Skin epidermis (tissue), 12 donors: ENCODE measurements around the gene CEP57.

ENCODE experiments used
- H3K27ac ChIP-seq, 21 experiments: fragments of 200-600 bp; sonication (generic) in 11 of 21; one replicate each; pipeline ENCODE4 v1.5.0; 2020; ENCODE audit warnings: mild to moderate bottlenecking in 3 of 21, inconsistent platforms in 2 of 21, moderate library complexity in 2 of 21
- H3K4me3 ChIP-seq, 7 experiments: fragments of 200-600 bp; sonication (generic) in 2 of 7; one replicate each; pipeline ENCODE4 v1.5.0; 2020; ENCODE audit warnings: inconsistent platforms in 2 of 7, mild to moderate bottlenecking in 2 of 7, moderate library complexity in 1 of 7

The CEP57 gene

DNA sequence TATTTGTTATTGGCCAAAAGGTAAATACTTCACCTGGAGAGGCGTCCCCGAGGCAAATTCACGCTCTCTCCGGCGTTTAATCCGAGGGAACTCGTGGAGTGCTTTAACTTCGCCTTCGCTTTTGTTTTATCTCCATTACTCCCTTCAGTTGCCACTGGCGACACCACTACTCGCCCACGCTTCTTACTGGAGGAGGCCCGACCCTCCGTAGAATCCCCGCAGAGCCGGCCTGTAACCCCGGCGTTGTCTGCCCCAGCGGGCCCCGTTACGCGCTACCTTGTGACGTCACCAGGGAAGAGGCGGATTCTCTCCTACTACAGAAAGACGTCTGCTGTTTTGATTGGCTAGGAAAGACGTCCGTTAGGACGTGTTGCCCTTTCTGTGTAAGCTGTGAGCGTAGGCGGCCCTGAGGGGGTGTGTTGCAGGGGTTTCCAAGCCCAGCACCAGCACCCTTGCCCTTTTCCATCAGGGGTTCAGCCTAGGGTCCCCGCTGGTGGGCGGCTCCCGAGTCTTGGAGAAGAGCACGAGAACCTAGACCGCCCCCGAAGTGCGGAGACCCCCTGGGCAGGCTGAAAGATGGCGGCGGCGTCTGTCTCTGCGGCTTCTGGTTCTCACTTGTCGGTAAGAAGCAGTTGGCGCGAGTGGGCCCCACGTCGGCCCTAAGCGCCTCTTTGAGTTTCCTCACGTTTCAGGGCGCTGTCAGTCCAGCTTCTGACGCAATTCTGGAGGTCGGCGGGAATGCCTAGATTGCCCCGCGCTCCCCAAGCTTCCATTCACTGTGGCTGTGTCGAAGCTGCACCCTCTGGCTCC, at the start of gene CEP57:
Gene CEP57, plus strand, starts transcription at position 376 of the 810 bp plus-strand sequence. Its CDS starts 201 bp downstream, at position 577.
- H3K4me3 ChIP-seq: peak within 1 kb of the TSS; percentile 65 to 95 (median 83)
- H3K27ac ChIP-seq: peak within 1 kb of the TSS; percentile 90 to 100 (median 99)

DNA sequence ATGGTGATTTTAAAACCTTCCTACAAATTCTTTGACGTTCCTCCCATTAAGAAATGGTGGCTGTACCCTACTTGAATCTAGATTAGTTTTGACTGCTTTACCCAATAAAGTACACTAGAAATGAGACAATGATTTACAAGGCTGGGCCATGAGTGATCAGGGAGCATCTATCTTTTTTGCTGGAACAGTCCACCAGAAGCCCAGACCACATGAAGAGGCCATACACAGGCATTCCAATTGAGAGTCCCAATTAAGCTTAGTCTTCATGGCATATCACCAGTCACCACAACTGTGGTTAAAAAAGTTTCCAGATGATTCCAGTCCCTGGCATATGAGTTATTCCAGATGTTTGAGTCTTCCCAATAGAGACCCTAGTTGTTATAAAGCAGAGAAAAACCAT, 40.2 kb upstream of the CEP57 start:
- H3K4me3 ChIP-seq: no peak overlapping the region
- no peak overlapping the region for H3K27ac ChIP-seq

DNA sequence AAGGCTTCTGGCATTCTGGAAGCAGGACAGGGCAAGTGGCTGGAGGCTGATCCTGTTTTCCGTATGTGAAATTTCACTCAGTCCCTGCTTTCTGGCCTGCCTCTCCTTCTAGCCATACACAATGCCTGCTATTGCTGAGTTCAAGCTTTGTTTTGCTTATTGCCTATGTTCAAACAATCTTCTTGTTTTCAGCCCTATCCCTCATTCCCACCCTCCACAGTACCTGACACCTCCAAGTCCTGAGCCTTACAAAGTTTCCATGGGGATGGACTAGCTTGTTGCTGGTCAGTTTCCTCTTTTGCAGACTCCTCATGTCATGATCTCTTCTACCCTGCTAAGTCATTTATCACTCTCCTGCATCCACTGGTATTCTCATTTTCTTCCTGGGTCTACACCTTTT, 38.8 kb upstream of the CEP57 start:
- Histone ChIP-seq H3K4me3 (no peak overlapping the region), H3K27ac (no peak overlapping the region)

DNA sequence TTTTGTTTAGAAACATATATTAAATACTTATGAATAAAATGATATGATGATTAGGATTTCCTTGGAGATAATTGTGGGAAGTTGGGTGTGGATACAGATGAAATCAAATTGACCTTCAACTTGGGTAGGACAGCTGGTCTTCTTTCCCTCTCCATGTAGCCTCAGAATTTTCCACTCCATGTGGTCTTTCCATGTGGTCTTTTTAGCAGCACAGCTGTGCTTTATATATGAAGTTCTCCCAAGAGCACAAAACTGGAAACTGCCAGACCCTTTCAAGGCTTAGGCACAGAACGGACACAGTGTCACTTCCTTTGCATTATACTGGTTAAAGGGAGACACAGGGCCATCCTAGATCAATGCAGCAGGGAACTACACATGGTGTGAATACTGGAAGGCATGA, 29.4 kb upstream of the CEP57 start:
- Histone ChIP-seq H3K27ac (no peak overlapping the region), H3K4me3 (no peak overlapping the region)

DNA sequence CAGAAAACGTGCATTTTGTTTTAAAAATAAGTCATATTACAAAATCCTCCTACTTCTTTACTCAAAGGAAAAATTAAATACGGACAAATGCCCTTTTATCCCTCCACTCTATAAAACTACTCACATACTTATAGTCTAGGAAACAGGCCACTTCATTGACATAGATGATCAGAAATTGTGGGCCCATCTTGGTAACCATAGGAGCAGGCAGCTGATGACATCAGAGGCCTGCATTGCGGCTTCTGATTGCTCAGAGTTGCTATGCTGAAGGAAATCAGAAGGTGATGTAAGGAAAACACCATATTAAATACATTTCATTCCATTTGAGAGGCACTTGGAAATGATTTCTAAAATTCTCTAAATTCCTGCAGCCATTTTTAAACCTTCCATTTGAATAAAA, 27.8 kb upstream of the CEP57 start:
- H3K4me3 ChIP-seq: no peak overlapping the region
- no peak overlapping the region for H3K27ac ChIP-seq

DNA sequence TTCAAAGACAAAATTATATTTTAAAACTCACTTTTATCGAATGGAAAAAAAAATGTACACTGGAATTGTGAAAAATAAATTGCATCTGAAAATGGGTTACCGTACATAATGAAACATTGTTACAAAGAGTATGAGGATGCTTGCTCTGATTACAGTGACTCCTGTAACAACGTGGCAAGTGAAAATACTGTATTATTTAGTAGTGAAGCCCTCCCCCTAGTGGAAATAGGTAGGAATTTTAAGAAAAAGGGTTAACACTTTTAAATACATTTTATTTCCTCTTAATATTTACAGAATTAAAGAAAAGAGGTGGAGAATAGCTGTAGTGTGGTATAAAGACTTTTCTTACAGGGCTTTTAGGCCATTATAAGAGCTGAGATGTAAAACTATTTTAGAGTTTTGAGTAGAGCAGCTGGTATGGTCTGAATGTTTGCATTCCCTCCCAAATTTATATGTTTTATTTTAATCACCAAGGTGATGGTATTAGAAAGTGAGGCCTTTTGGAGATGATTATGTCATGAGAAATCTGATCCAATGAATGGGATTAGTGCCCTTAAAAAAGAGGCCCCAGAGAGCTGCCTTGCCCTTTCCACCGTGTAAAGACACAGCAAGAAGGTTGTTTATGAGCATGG, 25.9 kb upstream of the CEP57 start:
- no peak overlapping the region for H3K27ac ChIP-seq
- H3K4me3 ChIP-seq: no peak overlapping the region

DNA sequence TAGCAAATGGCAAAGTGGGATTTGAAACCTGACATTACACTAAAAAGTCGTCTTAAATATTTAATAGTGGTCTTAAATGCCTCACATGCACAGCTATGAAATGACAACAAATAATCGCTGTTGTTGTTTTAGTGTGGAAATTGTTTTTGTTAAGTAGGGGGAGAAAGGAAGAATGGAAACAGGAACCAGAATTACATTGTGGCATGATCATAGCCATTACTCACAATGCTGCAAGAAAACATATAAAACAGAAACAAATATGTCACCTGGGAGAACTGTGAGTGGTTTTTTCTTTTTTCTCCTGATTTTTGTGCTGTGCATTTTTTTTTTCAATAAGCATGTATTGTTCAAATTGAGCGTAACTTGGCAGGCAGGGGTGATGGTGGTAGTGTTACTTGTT, 23.6 kb upstream of the CEP57 start:
- Histone ChIP-seq H3K27ac (no peak overlapping the region), H3K4me3 (no peak overlapping the region)

DNA sequence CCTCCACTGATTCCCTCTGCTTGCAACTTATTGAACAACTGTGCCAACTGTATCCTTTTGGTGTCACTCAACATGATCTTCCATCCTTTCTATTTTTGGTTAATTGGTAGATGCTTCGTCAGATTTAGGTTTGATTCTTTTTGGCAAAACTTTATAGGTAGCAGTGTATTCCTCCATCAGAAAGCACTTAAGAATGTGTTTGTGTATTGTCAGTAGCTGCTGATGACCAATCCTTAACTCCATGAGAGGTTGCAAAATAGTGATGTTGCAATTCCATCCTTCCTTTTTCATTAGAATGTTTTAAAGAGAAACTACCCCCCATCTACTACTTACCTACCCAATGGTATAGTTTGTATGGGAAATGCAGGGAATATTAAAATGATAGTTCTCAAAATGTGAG, 22.8 kb upstream of the CEP57 start:
- no peak overlapping the region for H3K27ac ChIP-seq

DNA sequence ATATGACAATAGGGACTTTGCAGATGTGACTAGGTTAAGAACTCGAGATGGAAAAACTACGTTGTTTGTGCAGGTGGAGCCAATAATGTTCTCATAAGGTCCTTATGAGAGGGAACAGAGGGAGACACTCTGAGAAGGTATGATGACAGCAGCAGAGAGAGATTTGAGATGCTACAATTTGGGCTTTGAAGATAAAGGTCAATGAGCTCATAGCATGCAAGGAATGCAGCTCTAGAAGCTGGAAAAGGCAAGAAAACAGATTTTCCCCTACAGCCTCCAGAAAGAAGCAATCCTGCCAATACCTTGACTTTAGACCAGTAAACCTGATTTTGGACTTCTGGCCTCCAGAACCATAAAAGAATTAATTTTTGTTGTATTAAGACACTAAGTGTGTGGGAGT, 21.8 kb upstream of the CEP57 start:
- Histone ChIP-seq H3K4me3 (no peak overlapping the region), H3K27ac (no peak overlapping the region)

More for the DNA sequence above, 22.8 kb upstream of the CEP57 start:
- H3K4me3 ChIP-seq: no peak overlapping the region

DNA sequence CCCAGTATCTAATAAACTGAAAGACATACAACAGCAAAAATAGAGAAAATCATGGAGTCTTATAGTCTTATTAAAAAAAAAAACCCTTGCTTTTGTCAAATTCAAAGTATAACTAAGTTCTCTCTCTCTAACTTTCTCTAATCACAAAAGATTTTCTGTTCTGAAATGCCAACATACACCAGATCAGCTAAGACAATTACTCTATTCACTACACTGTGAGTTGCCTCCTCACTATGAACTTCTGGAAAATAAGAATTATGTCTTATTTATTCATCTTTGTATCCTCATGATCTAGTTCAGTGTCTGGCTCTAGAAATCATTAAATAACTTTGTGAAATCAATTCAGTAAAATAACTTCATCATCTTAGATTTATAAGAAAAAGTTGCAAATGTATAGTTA, 13.4 kb upstream of the CEP57 start:
- H3K4me3 ChIP-seq: no peak overlapping the region
- H3K27ac ChIP-seq: no peak overlapping the region

DNA sequence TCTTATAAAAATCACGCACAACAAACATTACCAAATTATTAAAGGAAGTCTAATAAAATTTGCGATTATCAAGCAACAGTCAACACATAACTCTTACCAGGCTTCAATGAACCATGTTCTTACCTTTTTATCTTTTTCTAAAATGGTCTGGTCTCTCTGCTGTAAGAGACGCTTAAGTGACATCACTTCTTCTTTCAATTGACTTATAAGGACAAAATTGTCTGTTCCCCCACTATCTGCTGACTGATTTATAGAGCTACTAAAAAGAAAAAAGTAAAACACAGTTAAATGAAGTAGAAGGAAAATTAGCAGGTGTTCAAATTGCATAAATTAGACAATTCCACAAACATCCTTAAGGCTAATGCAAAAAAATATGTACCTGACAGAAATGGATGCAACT, 11.6 kb upstream of the CEP57 start:
- no peak overlapping the region for H3K4me3 ChIP-seq
- no peak overlapping the region for H3K27ac ChIP-seq

DNA sequence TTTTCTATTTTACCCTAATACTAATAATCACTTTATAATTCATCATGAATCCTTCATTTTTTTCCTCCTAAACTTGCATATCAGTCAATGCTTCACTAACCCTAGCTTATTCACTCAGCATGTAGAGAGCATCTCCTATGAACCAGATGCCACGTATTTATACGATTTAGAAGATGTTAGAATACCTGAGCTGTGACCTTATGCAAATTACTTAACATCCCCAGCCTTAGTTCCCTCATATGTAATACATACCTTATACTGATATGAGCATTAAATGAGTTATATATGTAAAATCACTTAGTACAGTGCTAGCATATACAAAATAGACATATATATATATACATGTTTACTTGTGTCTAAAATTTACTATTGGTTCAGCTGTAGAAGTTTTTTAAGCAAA, 9.8 kb upstream of the CEP57 start:
- Histone ChIP-seq H3K27ac (no peak overlapping the region), H3K4me3 (no peak overlapping the region)

DNA sequence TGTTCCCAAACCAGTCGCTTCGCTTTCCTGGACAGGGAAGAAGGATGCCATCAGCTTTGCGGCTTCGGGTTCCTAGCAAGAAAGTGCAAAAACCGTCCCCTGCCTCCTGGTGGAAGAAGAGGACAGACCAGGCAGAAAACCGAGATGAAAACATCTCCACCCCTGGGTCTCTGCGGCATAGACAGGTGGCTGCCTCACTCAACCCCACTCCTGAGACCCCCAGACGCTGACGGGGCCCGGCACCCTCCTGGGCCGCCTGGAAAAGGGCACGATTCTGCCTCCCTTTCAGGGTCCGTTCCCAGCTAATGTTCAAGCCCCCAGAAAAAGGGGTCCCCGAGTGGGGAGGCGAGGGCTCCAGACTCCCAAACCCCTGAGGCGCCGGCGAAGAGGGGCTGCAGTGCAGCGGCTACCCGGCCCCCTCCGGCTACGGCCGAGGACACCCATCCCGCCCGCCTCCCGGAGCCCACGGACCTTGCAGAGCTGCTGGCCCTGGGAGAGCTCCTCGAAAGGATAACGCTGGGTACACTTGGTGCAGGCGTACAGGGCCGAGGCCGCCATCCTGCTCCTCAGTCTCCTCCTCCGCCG, 1.3 kb upstream of the CEP57 start:
- H3K4me3 ChIP-seq: peak overlapping the region; percentile 65 to 95 (median 83)
- H3K27ac ChIP-seq: peak overlapping the region; percentile 90 to 100 (median 99)

DNA sequence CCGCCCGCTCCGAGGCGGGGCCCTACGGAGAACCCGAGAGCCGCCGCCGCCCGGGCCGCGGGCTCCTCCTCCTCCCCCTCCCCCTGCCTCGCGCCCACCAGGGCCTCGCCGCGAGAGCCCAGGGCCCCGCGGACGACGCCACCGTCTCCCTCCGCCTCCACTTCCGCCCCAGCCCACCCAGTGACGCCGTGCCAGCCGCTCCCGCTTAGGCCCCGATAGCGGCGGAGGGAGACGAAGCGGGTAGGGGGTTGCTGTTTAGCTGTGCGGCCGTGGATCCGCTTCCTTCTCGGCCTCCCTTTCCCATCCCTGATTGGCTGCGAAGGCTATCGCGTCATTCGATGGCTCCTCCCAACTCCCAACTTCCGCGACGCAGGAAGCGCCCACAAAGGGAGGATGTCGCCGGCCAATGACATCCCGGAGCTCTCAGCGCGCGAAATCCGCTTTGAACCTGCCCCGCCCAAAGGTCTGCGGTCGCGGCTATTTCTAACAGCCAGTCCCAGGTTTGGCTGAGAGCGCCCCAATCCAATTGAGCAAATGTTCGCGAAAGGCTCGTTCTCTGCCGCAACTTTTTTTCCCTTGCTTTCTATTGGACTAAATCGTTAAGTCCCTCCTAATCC, 684 bp upstream of the CEP57 start, which contains the start of gene FAM76B:
Gene FAM76B, minus strand, starts transcription at position 277 of the 617 bp plus-strand sequence. CDS start 304 bp downstream, outside the sequence.
- peak within 1 kb of the TSS; percentile 65 to 95 (median 83) for H3K4me3 ChIP-seq

DNA sequence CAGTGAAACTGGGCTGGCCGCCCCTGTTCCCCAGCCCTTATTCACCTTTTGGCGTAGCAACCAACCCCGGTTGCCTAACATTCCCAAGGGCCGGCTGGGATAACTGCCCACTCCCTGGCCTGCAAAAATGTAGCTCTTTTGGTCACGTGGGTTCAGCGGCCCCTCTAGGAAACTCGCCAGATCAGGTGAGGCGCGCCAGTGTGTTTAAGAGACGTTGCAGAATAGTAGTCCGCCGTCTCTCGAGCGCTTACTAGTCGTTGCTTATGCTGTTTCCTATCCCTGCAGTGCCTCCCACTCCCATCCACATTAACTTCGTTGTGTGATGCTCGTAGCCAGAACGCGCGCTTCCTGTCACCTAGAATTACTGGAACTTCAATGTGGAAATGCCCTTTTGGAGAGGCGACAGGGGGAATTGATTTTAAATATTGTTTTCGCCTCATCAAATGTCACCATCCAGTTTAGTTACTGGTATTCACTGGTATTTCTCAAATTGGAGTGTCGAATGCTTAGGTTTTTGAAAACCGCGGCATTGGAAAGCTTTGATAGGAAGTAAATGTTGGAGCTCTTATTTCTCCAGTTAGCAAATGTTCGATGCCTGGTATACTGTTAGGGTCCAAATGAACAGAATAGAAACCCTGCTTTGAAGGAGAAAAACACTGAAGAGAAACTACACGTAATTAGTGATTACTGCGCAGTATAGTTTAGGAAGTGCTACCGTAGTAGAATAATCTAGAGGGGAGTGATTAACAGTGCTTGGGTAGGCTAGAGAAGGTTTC, 823 bp downstream of the CEP57 start:
- Histone ChIP-seq H3K4me3 (peak overlapping the region; percentile 65 to 95 (median 83)), H3K27ac (peak overlapping the region; percentile 77 to 100 (median 99))

More for the DNA sequence above, 684 bp upstream of the CEP57 start, which contains the start of gene FAM76B:
- H3K27ac ChIP-seq: peak within 1 kb of the TSS; percentile 90 to 100 (median 99)

DNA sequence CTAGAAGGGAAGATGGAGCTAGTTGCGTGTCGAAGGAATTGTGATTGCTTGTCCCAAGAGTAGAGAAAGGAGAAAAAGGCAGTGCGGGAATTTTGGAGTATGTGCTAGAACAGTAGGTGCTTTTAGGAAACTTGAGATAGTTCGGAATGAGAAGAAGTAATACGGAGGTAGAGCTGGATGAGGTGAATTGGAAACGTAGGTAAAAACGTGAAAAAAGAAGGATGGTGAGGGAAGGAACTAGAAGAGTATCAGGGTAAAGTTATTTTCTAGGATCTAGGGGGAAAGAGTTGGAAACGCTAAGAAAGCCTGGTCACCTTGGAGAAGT, 1.4 kb downstream of the CEP57 start:
- Histone ChIP-seq H3K4me3 (peak overlapping the region in 5 of 7 experiments; percentile 65 to 95 (median 72)), H3K27ac (peak overlapping the region in 5 of 21 experiments; percentile 94 to 100 (median 99))

DNA sequence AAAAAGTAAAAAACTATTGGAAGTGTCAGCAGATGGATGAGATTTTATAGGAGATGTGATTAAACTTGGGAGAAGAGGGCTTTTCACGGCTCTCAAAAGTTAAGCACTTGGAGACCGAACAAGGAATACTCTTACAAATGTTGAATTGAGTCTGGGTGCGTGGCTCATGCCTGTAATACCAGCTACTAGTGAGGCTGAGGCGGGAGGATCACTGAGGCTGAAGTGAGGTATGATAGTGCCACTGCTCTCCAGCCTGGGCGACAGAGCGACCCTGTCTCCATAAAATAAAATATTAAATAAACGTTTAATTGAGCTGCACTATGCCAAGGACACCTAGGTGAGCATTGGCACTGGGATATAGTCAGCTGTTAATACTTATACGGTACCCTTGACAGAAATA, 1.9 kb downstream of the CEP57 start:
- Histone ChIP-seq H3K27ac (no peak overlapping the region), H3K4me3 (no peak overlapping the region)

DNA sequence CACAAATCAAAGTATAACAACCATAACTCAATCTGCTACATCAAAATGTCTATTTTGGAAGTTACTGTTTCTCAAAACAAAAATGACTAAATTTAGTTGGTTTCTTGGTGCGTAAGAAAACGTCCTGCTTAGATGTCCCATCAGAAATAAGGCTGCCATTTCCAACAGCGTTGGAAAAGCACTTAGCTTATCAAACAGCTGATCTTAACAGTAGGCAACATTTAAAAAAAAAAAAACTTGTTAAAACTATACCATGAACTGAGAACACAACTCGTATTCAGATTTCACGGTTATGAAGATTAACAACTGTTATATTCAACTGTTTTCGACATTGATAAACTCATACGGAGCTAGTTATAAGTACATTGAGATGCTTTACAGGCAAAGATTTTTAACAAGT, 2.4 kb downstream of the CEP57 start:
- Histone ChIP-seq H3K27ac (no peak overlapping the region), H3K4me3 (no peak overlapping the region)

DNA sequence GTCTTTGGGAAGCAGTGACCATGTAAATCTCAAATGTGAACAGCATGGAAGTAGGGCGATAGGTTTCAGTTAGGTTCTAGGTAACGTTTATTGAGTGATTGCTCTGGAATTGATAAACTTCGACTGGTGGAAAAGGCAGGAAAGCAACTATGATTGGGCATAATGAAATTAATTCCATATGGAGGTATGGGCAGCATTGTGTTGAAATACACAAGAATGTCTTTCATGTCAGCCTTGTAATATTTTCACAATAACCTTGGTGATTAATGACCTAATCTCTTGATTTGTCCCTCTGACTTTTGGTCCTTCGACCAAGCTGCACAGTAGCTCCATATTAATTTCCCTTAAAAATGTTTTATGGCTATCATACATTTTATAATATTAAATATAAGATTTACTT, 2.8 kb downstream of the CEP57 start:
- no peak overlapping the region for H3K27ac ChIP-seq
- no peak overlapping the region for H3K4me3 ChIP-seq

DNA sequence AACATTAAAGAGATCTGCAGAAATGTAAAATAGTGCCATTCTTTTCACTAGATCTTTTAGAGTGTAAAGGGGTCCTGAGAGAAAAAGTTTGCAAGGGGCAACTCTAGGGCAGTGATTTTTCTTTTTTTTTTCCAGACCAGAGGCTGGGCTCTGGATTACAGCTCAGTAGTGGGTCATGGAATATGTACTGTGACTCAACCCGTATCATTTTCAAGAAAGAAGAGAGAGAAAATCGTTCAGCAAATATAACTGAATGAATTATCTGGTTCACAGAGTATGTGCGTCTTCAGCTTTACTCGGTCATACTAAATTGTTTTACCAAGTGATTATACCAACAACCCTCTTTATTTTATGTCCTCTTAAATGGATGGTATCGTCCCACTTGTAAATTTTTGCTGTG, 3.8 kb downstream of the CEP57 start:
- no peak overlapping the region for H3K27ac ChIP-seq
- no peak overlapping the region for H3K4me3 ChIP-seq
